ENCODE data around the gene GNG12. TPM values are rescaled to one million over a fixed set of nuclear protein-coding genes. Genes with fewer than 3 reads are reported as not detected.

Gene GNG12
- total RNA-seq, 1 donor from 2014 or later = 100 TPM

GRCh38 chr1:67748630-67749029, 84.6 kb downstream of the GNG12 start:
- DNase-seq (ENCODE audit: extremely low spot score, unreplicated experiment) = no peak
- H3K4me3 Mint-ChIP-seq (ENCODE audit: unreplicated experiment) = peak overlapping the region; percentile 66
- peak overlapping the region; percentile 91 for H3K27ac Mint-ChIP-seq (ENCODE audit: unreplicated experiment)

GRCh38 chr1:67747671-67748546, 85.4 kb downstream of the GNG12 start:
- DNase-seq (ENCODE audit: extremely low spot score, unreplicated experiment) = no peak
- TF ChIP-seq CTCF (IDR thresholded peaks at IDR 0.05) = no peak
- H3K27ac Mint-ChIP-seq (ENCODE audit: unreplicated experiment) = peak overlapping the region; percentile 91
- H3K9me3 Mint-ChIP-seq (ENCODE audit: unreplicated experiment) = no peaks in the 10 kb centered on the region
- H3K27me3 Mint-ChIP-seq (ENCODE audit: unreplicated experiment) = no peaks in the 10 kb centered on the region
- no peaks in the 10 kb centered on the region for H3K36me3 Mint-ChIP-seq (ENCODE audit: unreplicated experiment)
- peak overlapping the region; percentile 66 for H3K4me3 Mint-ChIP-seq (ENCODE audit: unreplicated experiment)
- H3K4me1 Mint-ChIP-seq (ENCODE audit: unreplicated experiment) = peaks cover 76% of the 10 kb centered on the region

More at GRCh38 chr1:67748630-67749029, 84.6 kb downstream of the GNG12 start:
- peaks cover 74% of the 10 kb centered on the region for H3K4me1 Mint-ChIP-seq (ENCODE audit: unreplicated experiment)
- H3K9me3 Mint-ChIP-seq (ENCODE audit: unreplicated experiment) = no peaks in the 10 kb centered on the region
- no peaks in the 10 kb centered on the region for H3K36me3 Mint-ChIP-seq (ENCODE audit: unreplicated experiment)
- no peak for TF ChIP-seq CTCF (IDR thresholded peaks at IDR 0.05)
- H3K27me3 Mint-ChIP-seq (ENCODE audit: unreplicated experiment) = no peaks in the 10 kb centered on the region

GRCh38 chr1:67745875-67746698, 87.2 kb downstream of the GNG12 start:
- Mint-ChIP-seq H3K4me3 (ENCODE audit: unreplicated experiment) (peak overlapping the region; percentile 8), H3K36me3 (ENCODE audit: unreplicated experiment) (no peaks in the 10 kb centered on the region), H3K27ac (ENCODE audit: unreplicated experiment) (peak overlapping the region; percentile 91), H3K4me1 (ENCODE audit: unreplicated experiment) (peaks cover 62% of the 10 kb centered on the region), H3K27me3 (ENCODE audit: unreplicated experiment) (no peaks in the 10 kb centered on the region), H3K9me3 (ENCODE audit: unreplicated experiment) (no peaks in the 10 kb centered on the region)
- DNase-seq (ENCODE audit: extremely low spot score, unreplicated experiment) = no peak
- no peak for TF ChIP-seq CTCF (IDR thresholded peaks at IDR 0.05)

- Mint-ChIP-seq H3K27me3 (ENCODE audit: unreplicated experiment) (no peaks in the 10 kb centered on the region), H3K36me3 (ENCODE audit: unreplicated experiment) (peaks cover 3% of the 10 kb centered on the region), H3K27ac (ENCODE audit: unreplicated experiment) (no peak overlapping the region), H3K9me3 (ENCODE audit: unreplicated experiment) (no peaks in the 10 kb centered on the region), H3K4me1 (ENCODE audit: unreplicated experiment) (peaks cover 43% of the 10 kb centered on the region), H3K4me3 (ENCODE audit: unreplicated experiment) (no peak overlapping the region)
- TF ChIP-seq CTCF (IDR thresholded peaks at IDR 0.05) = no peak
- no peak for DNase-seq (ENCODE audit: extremely low spot score, unreplicated experiment)
These were observed 90.1 kb downstream of the GNG12 start for GRCh38 chr1:67743072-67743725.
